HTR-8/SVneo (cell line): ENCODE data around the gene VASH1.
A peak's percentile ranks its signal among the peaks of the same experiment; 100 is the strongest.

Experiments
- DNase-seq: peaks from one replicate; pipeline ENCODE4 v3.0.0; 2011; ENCODE audit warnings: low spot score, mixed read lengths; ENCODE audit not compliant: insufficient read length
- FAIRE-seq: peaks from 2 replicates; lab custom pipeline; 2011; peaks lifted over from hg19 to GRCh38; lab: Jason Lieb, UNC

Gene VASH1

GRCh38 chr14:76770521-76771436 is 9.5 kb downstream of the VASH1 start:
- FAIRE-seq (no peak), DNase-seq (no peak)

GRCh38 chr14:76771437-76771980 is 10.2 kb downstream of the VASH1 start:
- no peak for FAIRE-seq
- no peak for DNase-seq

- FAIRE-seq (peak; percentile 99), DNase-seq (peak; percentile 97)
Measured at GRCh38 chr14:76772300-76773187, 11.3 kb downstream of the VASH1 start.

- peak; percentile 91 for FAIRE-seq
- peak; percentile 93 for DNase-seq
Measured at GRCh38 chr14:76773188-76773885, 12.1 kb downstream of the VASH1 start.

GRCh38 chr14:76773956-76774820 is 12.9 kb downstream of the VASH1 start:
- FAIRE-seq: peak; percentile 77
- no peak for DNase-seq

- DNase-seq: no peak
- FAIRE-seq: peak; percentile 48
Measured at GRCh38 chr14:76774821-76775694, 13.8 kb downstream of the VASH1 start.

GRCh38 chr14:76775695-76776427 is 14.6 kb downstream of the VASH1 start:
- DNase-seq (no peak), FAIRE-seq (peak; percentile 28)

GRCh38 chr14:76776428-76777251 is 15.4 kb downstream of the VASH1 start:
- DNase-seq (no peak), FAIRE-seq (peak; percentile 40)

- DNase-seq: no peak
- no peak for FAIRE-seq
Measured at GRCh38 chr14:76777721-76778120, 16.5 kb downstream of the VASH1 start.

GRCh38 chr14:76778546-76779215 is 17.4 kb downstream of the VASH1 start:
- no peak for DNase-seq
- FAIRE-seq: no peak

GRCh38 chr14:76779221-76780057 is 18.2 kb downstream of the VASH1 start:
- no peak for FAIRE-seq

GRCh38 chr14:76780058-76780345 is 18.7 kb downstream of the VASH1 start:
- FAIRE-seq: no peak
- no peak for DNase-seq

More at GRCh38 chr14:76779221-76780057, 18.2 kb downstream of the VASH1 start:
- no peak for DNase-seq

GRCh38 chr14:76780360-76780759 is 19.1 kb downstream of the VASH1 start:
- DNase-seq (no peak), FAIRE-seq (peak; percentile 70)

GRCh38 chr14:76780875-76781647 is 19.8 kb downstream of the VASH1 start:
- no peak for DNase-seq
- peak; percentile 89 for FAIRE-seq

GRCh38 chr14:76781648-76782051 is 20.4 kb downstream of the VASH1 start:
- FAIRE-seq (peak; percentile 13), DNase-seq (no peak)
